ENCODE results near the gene VIPR2.
"Not testable (repeated sequence)": the region's sequence is repeated elsewhere in the genome, so short reads cannot be mapped to it uniquely, and the experiment has no call there.

Gene VIPR2

DNA sequence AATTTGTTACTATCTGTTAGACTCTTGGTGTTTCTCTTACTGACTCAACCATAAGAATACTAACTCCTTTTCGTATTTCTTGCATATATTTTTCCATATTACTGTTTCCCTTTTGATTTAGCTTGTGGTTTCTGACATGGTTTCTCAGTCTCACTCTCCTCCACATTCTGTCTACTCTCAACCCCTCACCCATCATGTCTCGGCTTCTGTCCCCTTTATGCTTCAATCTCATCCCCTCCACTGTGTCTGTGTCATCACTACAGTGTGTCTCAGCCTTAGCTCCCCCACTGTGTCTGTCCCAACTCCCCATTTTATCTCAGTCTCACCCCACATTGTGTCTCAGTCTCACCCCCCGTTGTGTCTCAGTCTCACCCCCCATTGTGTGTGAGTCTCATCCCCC, 126.9 kb downstream of the VIPR2 start:
- no peak for DNase-seq

DNA sequence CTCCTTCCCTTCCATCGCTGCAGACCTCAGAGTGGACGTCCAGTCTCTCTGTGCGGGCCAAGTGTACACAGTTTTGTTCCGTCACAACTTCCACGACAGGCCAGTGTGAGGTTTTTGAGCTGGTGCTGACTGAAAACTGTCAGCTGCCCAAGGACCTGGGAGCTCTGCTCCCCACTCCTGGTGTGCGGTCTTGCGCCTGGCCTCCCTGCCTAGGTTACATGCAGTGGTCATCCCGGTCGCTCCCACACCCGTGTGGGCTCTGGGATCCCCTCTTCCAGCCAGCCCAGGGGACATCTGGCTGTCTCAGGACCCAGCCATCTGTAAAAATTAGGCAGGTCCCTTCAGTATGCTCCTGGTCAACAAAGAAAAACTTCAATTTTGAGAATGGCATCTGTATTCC, 127.5 kb downstream of the VIPR2 start:
- no peak for DNase-seq

- no peak for DNase-seq
Observed at GRCh38 chr7:159016591-159016990, 128.1 kb downstream of the VIPR2 start.

DNA sequence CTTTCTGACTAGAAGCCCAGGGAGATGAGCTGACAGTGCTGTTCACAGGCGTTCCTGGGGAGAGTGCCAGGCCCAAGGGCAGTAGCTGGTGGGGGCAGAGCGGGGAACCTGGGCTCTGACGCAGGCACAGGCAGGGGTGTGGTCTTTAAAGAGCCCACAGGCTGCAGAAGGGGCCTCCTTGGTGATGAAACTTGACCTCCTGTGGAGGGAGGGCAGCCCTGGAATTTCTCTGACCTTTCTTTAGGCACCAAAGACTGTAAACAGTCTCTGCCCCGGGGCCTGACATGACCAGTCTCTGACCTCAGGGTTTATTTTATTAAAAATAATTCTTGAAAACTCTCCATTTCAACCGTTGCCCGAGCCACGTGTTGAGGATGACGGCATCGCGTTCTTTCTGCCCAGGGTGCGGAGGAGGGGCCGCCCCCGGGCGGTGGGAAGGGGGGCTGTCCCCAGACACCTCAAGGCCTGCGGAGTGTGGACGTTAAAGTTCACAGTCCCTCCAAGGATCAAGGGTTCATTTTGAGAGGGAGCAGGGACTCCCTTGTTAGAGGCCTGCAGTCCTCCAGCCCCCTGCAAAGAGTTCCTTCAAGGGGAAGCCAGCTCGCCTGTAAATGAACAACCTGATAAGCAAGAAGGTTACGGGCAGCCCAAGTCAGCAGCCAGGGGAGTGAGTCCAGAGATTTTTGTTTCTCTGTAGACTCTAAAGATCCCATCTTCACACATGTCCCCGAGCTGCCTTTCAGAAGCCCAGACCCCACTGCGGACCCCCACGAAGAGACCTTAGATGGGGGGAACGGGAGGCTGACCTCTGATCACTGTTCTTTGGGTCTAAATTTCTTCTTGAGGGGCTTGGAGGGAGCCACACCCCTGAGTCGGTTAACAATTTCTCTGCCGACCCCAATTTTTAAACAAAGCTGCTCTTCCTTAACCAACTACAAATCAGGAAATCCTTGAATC, 128.9 kb downstream of the VIPR2 start:
- no peak for DNase-seq

DNA sequence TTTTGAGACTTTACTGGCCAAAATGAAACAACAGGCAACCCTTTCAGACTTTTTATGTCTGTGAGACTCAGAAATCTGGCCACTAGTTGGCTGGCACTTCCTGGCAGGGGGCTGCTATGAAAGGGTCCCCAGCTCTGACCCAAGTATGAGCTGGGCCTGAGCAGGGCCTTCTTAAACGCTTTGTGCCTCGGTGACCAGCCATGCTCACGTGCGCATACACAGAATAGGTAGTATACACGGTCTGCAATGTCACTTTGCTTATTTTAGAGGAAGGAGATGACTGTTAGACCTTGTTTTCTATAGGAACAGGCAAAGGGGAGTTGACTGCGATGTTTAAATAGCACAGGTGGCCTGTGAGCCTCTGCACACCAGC, 129.6 kb downstream of the VIPR2 start:
- no peak for DNase-seq

GRCh38 chr7:159014297-159015062, 130.2 kb downstream of the VIPR2 start:
- no peak for DNase-seq

DNA sequence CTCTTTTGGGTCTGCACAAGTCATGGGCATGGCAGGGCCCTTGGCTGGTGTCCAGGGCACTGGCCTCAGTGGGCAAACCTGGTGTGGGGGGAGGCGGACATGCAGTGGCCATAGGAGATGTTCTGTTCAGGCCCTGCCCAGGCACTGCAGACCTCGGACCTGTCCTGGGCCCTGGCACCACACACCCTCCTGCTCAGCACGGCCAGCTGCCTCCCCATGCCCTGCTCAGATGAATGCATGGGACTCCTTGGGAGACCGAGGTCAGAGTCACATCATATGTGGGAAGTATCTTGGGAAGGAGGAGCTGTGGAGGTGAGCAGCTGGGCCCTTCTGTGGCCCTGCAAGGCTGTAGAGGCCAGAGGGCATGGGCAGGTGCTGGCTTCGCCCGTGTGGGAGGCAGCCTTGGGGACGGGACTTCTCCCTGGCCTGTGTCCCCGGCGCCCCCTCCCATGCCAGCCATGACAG, 130.8 kb downstream of the VIPR2 start:
- DNase-seq = no peak

DNA sequence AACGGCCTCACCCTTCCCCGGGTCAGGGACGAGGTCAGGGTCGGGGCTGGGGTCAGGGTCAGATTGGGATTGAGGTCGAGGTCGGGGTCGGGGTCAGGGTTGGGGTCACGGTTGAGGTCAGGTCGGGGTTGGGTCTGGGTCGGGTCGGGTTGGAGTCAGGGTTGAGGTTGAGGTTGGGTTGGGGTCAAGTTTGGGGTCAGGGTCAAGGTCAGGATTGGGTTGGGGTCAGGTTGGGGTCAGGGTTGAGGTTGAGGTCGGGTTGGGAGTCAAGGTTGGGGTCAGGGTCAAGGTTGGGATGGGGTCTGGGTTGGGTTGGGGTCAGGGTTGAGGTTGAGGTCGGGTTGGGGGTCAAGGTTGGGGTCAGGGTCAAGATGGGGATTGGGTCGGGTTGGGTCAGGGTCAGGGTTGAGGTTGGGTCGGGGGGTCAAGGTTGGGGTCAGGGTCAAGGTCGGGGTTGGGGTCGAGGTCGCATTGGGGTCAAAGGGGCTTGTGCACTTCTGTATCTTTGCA, 131.4 kb downstream of the VIPR2 start:
- no peak for DNase-seq

GRCh38 chr7:159012353-159013069, 132.2 kb downstream of the VIPR2 start:
- DNase-seq = no peak

DNA sequence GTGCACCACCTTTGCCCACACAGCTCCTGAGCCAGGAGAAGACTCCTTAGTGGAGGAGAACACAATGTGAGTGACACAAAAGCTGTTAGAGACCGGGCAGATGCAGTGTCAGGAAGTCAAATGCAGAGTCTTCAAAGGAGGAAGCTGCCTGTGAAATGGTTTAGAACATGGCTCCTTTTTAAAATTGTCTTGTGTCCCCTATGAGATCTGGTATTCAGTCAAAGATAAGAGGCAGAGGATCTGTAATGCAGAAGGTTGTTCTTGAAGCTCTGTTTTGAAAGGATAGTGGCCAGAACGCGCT, 133.0 kb downstream of the VIPR2 start:
- DNase-seq = no peak

DNA sequence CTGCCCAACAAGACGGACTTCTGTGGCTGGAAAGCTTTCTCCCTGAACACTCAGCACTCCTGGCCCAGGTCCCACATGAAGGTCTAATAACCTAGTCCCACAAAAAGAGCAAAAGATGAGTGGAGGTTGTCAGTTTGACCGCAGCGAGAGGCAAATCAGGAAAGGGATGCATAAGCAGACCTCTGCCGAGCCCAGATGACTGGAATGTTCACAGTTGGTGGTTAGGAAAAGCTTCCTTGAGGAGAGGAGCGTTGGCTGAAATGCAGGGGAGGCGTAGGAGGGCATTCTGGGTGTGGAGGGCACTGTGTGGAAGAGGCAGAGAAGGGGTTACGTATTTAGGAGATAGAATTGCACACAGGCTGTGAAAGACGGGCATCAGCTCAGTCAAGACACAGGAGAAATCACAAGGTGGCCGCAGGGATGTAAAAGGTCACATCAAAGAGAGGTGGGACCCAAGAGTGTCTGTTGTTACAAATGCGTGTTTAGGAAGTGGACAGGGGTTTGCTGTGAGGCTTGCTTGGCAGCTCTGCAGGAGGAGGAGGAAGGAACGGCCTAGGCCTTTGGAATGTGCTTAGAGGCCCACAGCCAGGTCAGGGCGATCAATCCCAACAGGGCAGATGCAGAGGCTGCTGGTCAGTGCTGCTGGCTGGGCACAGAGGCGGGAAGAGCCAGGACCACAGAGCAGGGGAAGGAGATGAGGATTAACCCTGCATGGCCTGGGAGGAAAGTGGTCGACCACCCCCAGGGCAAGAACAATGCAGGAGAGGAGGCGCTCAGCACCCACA, 133.5 kb downstream of the VIPR2 start:
- no peak for DNase-seq

- DNase-seq = no peak
Observed at GRCh38 chr7:159010411-159010810, 134.3 kb downstream of the VIPR2 start.

DNA sequence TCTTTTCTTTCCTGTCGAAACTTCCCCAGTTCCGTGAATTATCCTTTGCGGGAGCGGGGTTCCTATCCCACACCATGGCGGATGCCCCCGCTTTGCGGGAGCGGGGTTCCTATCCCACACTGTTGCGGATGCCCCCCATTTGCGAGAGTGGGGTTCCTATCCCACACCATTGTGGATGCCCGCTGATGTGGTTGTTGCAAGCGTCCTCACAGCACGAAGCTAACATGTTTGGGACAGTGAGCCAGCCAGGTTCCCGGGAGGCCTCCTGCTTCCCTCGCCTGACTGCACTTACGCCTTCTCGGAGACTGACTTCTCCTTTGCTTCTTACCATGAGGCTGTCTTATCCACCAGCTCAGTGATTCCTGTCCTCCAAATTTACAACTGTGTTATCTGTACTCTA, 134.7 kb downstream of the VIPR2 start:
- DNase-seq = no peak

DNA sequence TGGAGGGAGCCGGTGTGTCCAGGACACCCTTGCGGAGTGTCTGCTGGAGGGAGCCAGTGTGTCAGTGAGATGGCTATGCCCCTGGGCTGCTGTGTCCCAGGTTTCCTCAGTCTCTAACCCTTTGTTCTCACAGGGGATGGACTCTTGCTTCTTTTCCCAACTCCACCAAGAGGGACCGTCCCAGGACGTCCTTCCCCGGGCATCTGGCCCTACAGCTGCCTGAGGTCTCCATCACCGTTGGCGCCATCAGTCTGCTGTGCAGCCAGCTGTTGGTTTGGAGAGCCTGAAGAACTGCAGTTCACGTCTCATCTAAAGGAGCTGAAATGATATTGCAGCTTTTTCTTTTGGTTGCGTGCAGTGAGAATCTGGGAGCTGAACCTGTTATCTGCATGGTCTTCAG, 136.2 kb downstream of the VIPR2 start:
- DNase-seq = no peak

- DNase-seq = no peak
Observed at GRCh38 chr7:159007996-159008389, 136.7 kb downstream of the VIPR2 start.

GRCh38 chr7:159007364-159007995, 137.2 kb downstream of the VIPR2 start:
- no peak for DNase-seq

DNA sequence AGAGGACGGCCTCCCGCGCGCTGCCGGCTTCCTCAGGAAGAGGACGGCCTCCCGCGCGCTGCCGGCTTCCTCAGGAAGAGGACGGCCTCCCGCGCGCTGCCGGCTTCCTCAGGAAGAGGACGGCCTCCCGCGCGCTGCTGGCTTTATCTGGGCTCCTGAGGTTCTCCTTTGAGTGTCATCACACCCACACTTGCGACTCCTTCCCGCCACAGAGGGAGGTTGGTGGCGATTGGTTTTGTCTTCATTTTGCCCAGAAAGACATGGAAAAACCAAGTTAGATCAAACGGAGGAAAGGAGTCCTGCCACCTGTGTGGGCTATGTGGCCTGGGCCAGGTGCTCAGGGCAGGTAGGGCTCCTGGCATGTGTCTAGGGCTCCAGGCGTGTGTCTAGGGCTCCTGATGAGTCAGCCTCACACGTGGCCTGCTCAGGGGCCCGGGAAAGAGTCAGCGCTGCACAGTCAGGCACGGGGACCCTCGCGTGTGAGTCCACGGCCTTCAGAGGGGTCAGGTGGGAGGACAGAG, 138.0 kb downstream of the VIPR2 start:
- DNase-seq = no peak

GRCh38 chr7:159006022-159006609, 138.6 kb downstream of the VIPR2 start:
- DNase-seq = not testable (repeated sequence)

GRCh38 chr7:159005618-159006017, 139.0 kb downstream of the VIPR2 start:
- DNase-seq = no peak

DNA sequence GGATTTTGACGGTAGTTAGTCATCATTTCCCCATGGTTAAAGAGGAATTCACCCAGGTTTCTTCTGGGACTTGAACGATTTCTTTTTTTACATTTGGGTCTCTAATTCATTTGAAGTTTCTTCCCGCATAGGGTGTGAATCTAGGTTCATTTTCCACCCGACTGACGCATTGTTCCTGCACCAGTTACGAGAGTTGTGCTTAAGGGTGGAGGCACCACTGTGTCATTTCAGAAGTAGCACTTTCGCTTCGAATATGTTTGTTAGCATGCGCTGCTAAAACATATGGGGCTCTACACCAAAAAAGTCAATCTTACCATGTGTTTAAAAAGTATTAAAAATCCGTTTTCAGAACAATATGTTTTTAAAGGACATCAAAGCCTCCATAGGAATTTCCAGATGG, 140.3 kb downstream of the VIPR2 start:
- no peak for DNase-seq

- no peak for DNase-seq
Observed at GRCh38 chr7:159001811-159002210, 142.9 kb downstream of the VIPR2 start.

All from fibroblast of upper back skin (primary cell).